Pancreas (tissue), 10 donors: Measurements from ENCODE around the gene DTX4. TPM values are rescaled to one million over a fixed set of nuclear protein-coding genes. Genes with fewer than 3 reads are reported as not detected.

Experiments
- ATAC-seq, 4 donors: fragments of 200-7000 bp; cut with Tn5 transposase; one replicate each; pipeline versions ENCODE4 v1.8.0 to v1.9.1; 2020; ENCODE audit warnings: mild to moderate bottlenecking in 4 of 4, moderate library complexity in 4 of 4
- DNase-seq, 6 donors: peaks; one replicate each; pipeline ENCODE4 v3.0.0-alpha.2; 2020
- FAIRE-seq: peaks from 2 replicates; lab custom pipeline; 2012; peaks lifted over from hg19 to GRCh38; lab: Jason Lieb, UNC
- H3K27ac ChIP-seq, 4 donors: fragments of 200-600 bp; sonication (generic); 1 replicate in 3 of 4; 2 replicates in 1 of 4; pipeline versions ENCODE4 v1.5.0 to v1.8.0; 2020
- H3K27me3 ChIP-seq, 4 donors: fragments of 200-600 bp; one replicate each; pipeline ENCODE4 v1.8.0; 2021
- H3K36me3 ChIP-seq, 3 donors: fragments of 200-600 bp; sonication (generic) in 1 of 3; one replicate each; pipeline versions ENCODE4 v1.5.0 to v1.8.0; 2020 to 2021
- H3K4me1 ChIP-seq, 3 donors: fragments of 200-600 bp; one replicate each; pipeline ENCODE4 v1.8.0; 2021
- H3K4me3 ChIP-seq, 4 donors: fragments of 200-600 bp; sonication (generic) in 2 of 4; one replicate each; pipeline versions ENCODE4 v1.5.0 to v1.8.0; 2020 to 2021
- H3K9me3 ChIP-seq, 4 donors: fragments of 200-600 bp; one replicate each; pipeline ENCODE4 v1.8.0; 2021
- CTCF ChIP-seq, 4 donors: fragments of 200-600 bp; sonication (generic) in 3 of 4; IDR thresholded peaks; one replicate each; pipeline versions ENCODE4 v1.5.0 to v1.8.0; 2021; ENCODE audit warnings: antibody characterized with exemption in 4 of 4
- WGBS, 2 donors: extraction: QIAGEN DNeasy Blood & Tissue Kit; methylation state at CpG; one replicate each; pipeline ENCODE4 v1.1.7; 2013; 5-methylcytosine and 5-hydroxymethylcytosine counted together
- intact Hi-C, 3 donors: fragments of 100-400 bp; cut with DNase I; formaldehyde crosslinking; loops; one replicate each; pipeline versions ENCODE4 v1.11.1 to v1.14.2; 2022
- polyA plus RNA-seq, 2 donors: library from polyadenylated mRNA; stranded (reverse); fragments of 200-250 nt; gene quantifications; one replicate each; pipeline ENCODE4 v1.2.3, GENCODE V29; 2013
- total RNA-seq, 6 donors: library from RNA; stranded (reverse); fragmentation: NEBNext Ultra II Directional in 4 of 6; extraction: Animal tissue kit (Norgen Biotek cat#: 25700) in 4 of 6; gene quantifications; one replicate each; pipeline versions ENCODE4 v1.2.1 to v1.2.4, GENCODE V29; 2021 to 2023
- donor health status: healthy with polysubstance abuse.
- donor health status: DM: no; HTN: no; CAD: no; lungs with moderate emphysema.
- donor health status: DM: no; HTN: no; CAD: no.
- donor health status: control.
- donor health status: control.
- donor health status: Bipolar disorder and iron deficiency.
- donor health status: DM: yes; HTN: yes; CAD: no.
- donor health status: DM: no; HTN: no; CAD: no.
- donor health status: DM: no; HTN: no; CAD: no.
- donor health status: DM: yes; HTN: yes; CAD: no.

DTX4 gene
- total and polyA plus RNA-seq, 8 donors, result 5.9 to 16.3 (median 8.8) TPM

GRCh38 chr11:59187587-59187986, 15.7 kb downstream of the DTX4 start:
- DNase-seq (peak in 1 of 6 donors; percentile 32), FAIRE-seq (no peak), ATAC-seq (peak in 1 of 4 donors; percentile 10)
- H3K36me3 ChIP-seq, result peaks cover 0 to 2% (median 0%) of the 10 kb centered on the region in 3 donors
- 71 to 74% methylated on average over 6 of the region's 6 CpGs for WGBS, 2 donors
- no peak overlapping the region for H3K4me3 ChIP-seq
- H3K4me1 ChIP-seq, result peaks cover 0 to 16% (median 0%) of the 10 kb centered on the region in 3 donors
- no peaks in the 10 kb centered on the region for H3K9me3 ChIP-seq
- H3K27ac ChIP-seq, result no peak overlapping the region
- H3K27me3 ChIP-seq, result no peaks in the 10 kb centered on the region
- intact Hi-C loops, result no loop called here
- no peak for TF ChIP-seq CTCF (IDR thresholded peaks at IDR 0.05)

GRCh38 chr11:59188954-59189353, 17.0 kb downstream of the DTX4 start:
- Histone ChIP-seq H3K9me3 (no peaks in the 10 kb centered on the region), H3K4me3 (no peak overlapping the region), H3K27ac (no peak overlapping the region), H3K36me3 (no peaks in the 10 kb centered on the region), H3K27me3 (no peaks in the 10 kb centered on the region), H3K4me1 (peaks cover 0 to 16% (median 0%) of the 10 kb centered on the region in 3 donors)
- WGBS, 2 donors, result 74 to 90% methylated on average over 4 of the region's 4 CpGs
- intact Hi-C loops, result no loop called here
- ATAC-seq, result no peak
- DNase-seq, result no peak
- TF ChIP-seq CTCF (IDR thresholded peaks at IDR 0.05), result no peak
- no peak for FAIRE-seq

GRCh38 chr11:59189986-59190385, 18.1 kb downstream of the DTX4 start:
- ATAC-seq (no peak), DNase-seq (no peak), FAIRE-seq (no peak)
- no peak overlapping the region for H3K4me3 ChIP-seq
- no peaks in the 10 kb centered on the region for H3K9me3 ChIP-seq
- no peaks in the 10 kb centered on the region for H3K27me3 ChIP-seq
- TF ChIP-seq CTCF (IDR thresholded peaks at IDR 0.05), result no peak
- intact Hi-C loops, result no loop called here
- H3K27ac ChIP-seq, result no peak overlapping the region
- WGBS, 2 donors, result 49 to 59% methylated on average over 4 of the region's 4 CpGs
- H3K4me1 ChIP-seq, result peaks cover 0 to 16% (median 0%) of the 10 kb centered on the region in 3 donors
- H3K36me3 ChIP-seq, result peaks cover 0 to 4% (median 0%) of the 10 kb centered on the region in 3 donors

- peaks cover 0 to 4% (median 0%) of the 10 kb centered on the region in 3 donors for H3K36me3 ChIP-seq
- H3K4me1 ChIP-seq, result peaks cover 0 to 14% (median 0%) of the 10 kb centered on the region in 3 donors
- no peak for TF ChIP-seq CTCF (IDR thresholded peaks at IDR 0.05)
- no peaks in the 10 kb centered on the region for H3K27me3 ChIP-seq
- no peak overlapping the region for H3K27ac ChIP-seq
- no peaks in the 10 kb centered on the region for H3K9me3 ChIP-seq
- ATAC-seq (no peak), DNase-seq (no peak), FAIRE-seq (no peak)
- WGBS, 2 donors, result 76 to 87% methylated on average over 4 of the region's 4 CpGs
- intact Hi-C loops, result no loop called here
- H3K4me3 ChIP-seq, result no peak overlapping the region
These were observed 19.2 kb downstream of the DTX4 start for GRCh38 chr11:59191095-59191494.

GRCh38 chr11:59191890-59192289, 20.0 kb downstream of the DTX4 start:
- no peak overlapping the region for H3K27ac ChIP-seq
- no peak for TF ChIP-seq CTCF (IDR thresholded peaks at IDR 0.05)
- no peaks in the 10 kb centered on the region for H3K27me3 ChIP-seq
- intact Hi-C loops, result no loop called here
- H3K36me3 ChIP-seq, result peaks cover 0 to 4% (median 0%) of the 10 kb centered on the region in 3 donors
- ATAC-seq (no peak), FAIRE-seq (no peak), DNase-seq (no peak)
- peaks cover 0 to 8% (median 0%) of the 10 kb centered on the region in 3 donors for H3K4me1 ChIP-seq
- H3K4me3 ChIP-seq, result no peak overlapping the region
- H3K9me3 ChIP-seq, result no peaks in the 10 kb centered on the region
- WGBS, 2 donors, result 77 to 81% methylated on average over 8 of the region's 8 CpGs
